OCI-LY3 (cell line): Measurements from ENCODE around the gene TULP4.
"Not testable (repeated sequence)": the region's sequence is repeated elsewhere in the genome, so short reads cannot be mapped to it uniquely, and the experiment has no call there.

ENCODE experiments used
- CTCF ChIP-seq: fragments of 200-600, 300-600 bp; sonication (generic); IDR thresholded peaks from 2 replicates; pipeline ENCODE4 v1.5.1; 2014; ENCODE audit warnings: antibody characterized with exemption, low read length, low read depth
- EZH2phosphoT487 ChIP-seq: fragments of 200-600 bp; shearing (Covaris generic); IDR thresholded peaks from 2 replicates; pipeline ENCODE4 v1.6.1; 2018; ENCODE audit warnings: antibody characterized with exemption, mixed run types, low read depth

- TF ChIP-seq CTCF, EZH2phosphoT487: not testable (repeated sequence)
These were observed 10.7 kb upstream of the TULP4 start for GRCh38 chr6:158301561-158301960.
